HepG2 (cell line): ENCODE results near the gene MAP2K5. TPM values are rescaled to one million over a fixed set of nuclear protein-coding genes. Genes with fewer than 3 reads are reported as not detected.

Experiments
- ATAC-seq: fragments of 200-7000 bp; cut with Tn5 transposase; 3 replicates; pipeline ENCODE4 v1.9.1; 2020; ENCODE audit warnings: mild to moderate bottlenecking, moderate library complexity
- BruUV-seq: library from RNA; stranded (reverse); fragments of 400-500 nt; replicated peaks from 2 replicates; lab custom pipeline; 2021; lab: Mats Ljungman, UMichigan
- CTCF ChIA-PET: fragments of 300-600 bp; formaldehyde crosslinking; extraction: SDS; loops from one replicate; lab custom pipeline; 2021; ENCODE audit warnings: low total read pairs, inconsistent platforms, low intra/inter-chr PET ratio; lab: Yijun Ruan, JAX
- POLR2A ChIA-PET: fragments of 350-600 bp; sonication (Branson Sonifier 250); formaldehyde crosslinking; loops from one replicate; lab custom pipeline; 2020; ENCODE audit warnings: antibody characterized with exemption, inconsistent platforms; lab: Yijun Ruan, JAX
- DNase-seq: peaks from one replicate; pipeline ENCODE4 v3.0.0-alpha.2; 2015; ENCODE audit warnings: low spot score
- FAIRE-seq: peaks from 3 replicates; lab custom pipeline; 2011; peaks lifted over from hg19 to GRCh38; lab: Jason Lieb, UNC
- H2AFZ ChIP-seq: one replicate; pipeline ENCODE4 v1.6.1; 2011; ENCODE audit warnings: low read length, inconsistent platforms
- H3K27ac ChIP-seq: fragments of 300-600 bp; 3 replicates; pipeline ENCODE4 v1.8.0; 2011; ENCODE audit warnings: mixed run types, mild to moderate bottlenecking, mixed read lengths, low read length, inconsistent platforms; ENCODE audit not compliant: insufficient read depth; ENCODE audit errors: extremely low read length
- H3K27me3 ChIP-seq, 2 experiments: fragments of 200-600 bp in 1 of 2; 2 replicates in 1 of 2; 3 replicates in 1 of 2; pipeline versions ENCODE4 v1.6.0 to v1.8.0; 2011; ENCODE audit warnings: low read length in 2 of 2, mild to moderate bottlenecking in 2 of 2, moderate library complexity in 2 of 2, inconsistent platforms in 1 of 2; ENCODE audit not compliant: insufficient read depth in 2 of 2, control insufficient read depth in 1 of 2
- H3K36me3 ChIP-seq, 2 experiments: fragments of 200-600 bp in 1 of 2; replicated peaks in 1 of 2; 2 replicates in 1 of 2; 3 replicates in 1 of 2; pipeline versions ENCODE4 v1.5.1 to v1.8.0; 2011; ENCODE audit warnings: low read length in 2 of 2, inconsistent platforms in 1 of 2; ENCODE audit not compliant: insufficient read depth in 2 of 2, control insufficient read depth in 1 of 2
- H3K4me1 ChIP-seq: 2 replicates; pipeline ENCODE4 v1.5.1; 2012; ENCODE audit warnings: low read length, inconsistent platforms; ENCODE audit not compliant: insufficient read depth
- H3K4me2 ChIP-seq: 2 replicates; pipeline ENCODE4 v1.6.0; 2011; ENCODE audit warnings: low read depth, low read length, inconsistent platforms
- H3K4me3 ChIP-seq, 3 experiments: fragments of 200-600 bp in 1 of 3; sonication (generic), shearing (Covaris generic) in 1 of 3; replicated peaks in 1 of 3; 2 replicates each; pipeline ENCODE4 v1.5.1; 2011 to 2016; ENCODE audit warnings: low read length in 3 of 3, inconsistent platforms in 2 of 3, low read depth in 2 of 3, mild to moderate bottlenecking in 2 of 3, control low read depth in 1 of 3, mixed read lengths in 1 of 3; ENCODE audit not compliant: insufficient read depth in 1 of 3
- H3K79me2 ChIP-seq: one replicate; pipeline ENCODE4 v1.6.1; 2011; ENCODE audit warnings: low read length, inconsistent platforms; ENCODE audit not compliant: insufficient read depth
- H3K9ac ChIP-seq: 2 replicates; pipeline ENCODE4 v1.6.0; 2011; ENCODE audit warnings: mild to moderate bottlenecking, low read depth, low read length, inconsistent platforms; ENCODE audit not compliant: insufficient read depth
- H3K9me3 ChIP-seq: 2 replicates; pipeline ENCODE4 v1.5.1; 2012; ENCODE audit warnings: mild to moderate bottlenecking, low read length
- H4K20me1 ChIP-seq: 2 replicates; pipeline ENCODE4 v1.6.0; 2011; ENCODE audit warnings: inconsistent platforms, mild to moderate bottlenecking, low read length, moderate library complexity; ENCODE audit not compliant: insufficient read depth
- ATRX ChIP-seq: sonication (generic); formaldehyde crosslinking; IDR thresholded peaks from 2 replicates; pipeline ENCODE4 v1.4.0; 2020; ENCODE audit warnings: missing genetic modification reagents, borderline replicate concordance
- PCBP1 ChIP-seq: fragments of 200-400 bp; formaldehyde crosslinking; IDR thresholded peaks from 2 replicates; pipeline ENCODE4 v1.6.1; 2017; ENCODE audit warnings: mild to moderate bottlenecking, low read depth, low read length, borderline replicate concordance
- RARG ChIP-seq: sonication (generic); formaldehyde crosslinking; IDR thresholded peaks from 2 replicates; pipeline ENCODE4 v1.4.0; 2020; ENCODE audit warnings: low read depth, mild to moderate bottlenecking, missing genetic modification reagents
- ZNF350 ChIP-seq: sonication (generic); formaldehyde crosslinking; IDR thresholded peaks from 2 replicates; pipeline ENCODE4 v1.4.0; 2020; ENCODE audit warnings: mild to moderate bottlenecking, low read depth, missing genetic modification reagents, borderline replicate concordance
- ZNF781 ChIP-seq: sonication (generic); formaldehyde crosslinking; IDR thresholded peaks from 2 replicates; pipeline ENCODE4 v1.5.1; 2020; ENCODE audit warnings: borderline replicate concordance, mild to moderate bottlenecking, missing genetic modification reagents; ENCODE audit errors: not compliant biosample characterization
- WGBS: methylation state at CpG from one replicate; pipeline ENCODE4 v1.1.6; 2017; ENCODE audit warnings: low lambda C conversion rate; 5-methylcytosine and 5-hydroxymethylcytosine counted together
- in situ Hi-C: cut with HindIII; loops from 2 replicates; pipeline ENCODE4 v1.10.0; 2017; ENCODE audit warnings: low pct_unique_long_range_greater_than_20kb; ENCODE audit not compliant: extremely low pct_ligation_motif_present
- intact Hi-C: fragments of 100-400 bp; cut with micrococcal nuclease; formaldehyde crosslinking; loops from one replicate; pipeline ENCODE4 v1.10.0; 2022; ENCODE audit not compliant: unreplicated experiment
- polyA plus RNA-seq, 8 experiments: library from polyadenylated mRNA; depleted of rRNA in 3 of 8; stranded (reverse) in 7 of 8; unstranded in 1 of 8; fragments of >200 nt; fragmentation: Illumina TruSeq in 4 of 8; extraction: Trizol in 4 of 8; gene quantifications; 2 replicates each; pipeline versions ENCODE4 v1.2.1 to v1.2.3, GENCODE V29; 2011 to 2016; ENCODE audit warnings: low read depth in 4 of 8, missing spikeins in 1 of 8, mixed read lengths in 1 of 8; ENCODE audit not compliant: insufficient read depth in 1 of 8
- total RNA-seq, 5 experiments: library from RNA; depleted of rRNA; stranded (reverse); fragments of >200 nt; fragmentation: Illumina TruSeq; extraction: Trizol; gene quantifications; 2 replicates each; pipeline ENCODE4 v1.2.3, GENCODE V29; 2016; ENCODE audit warnings: low read depth in 1 of 5
- TF ChIP-seq, protein P1 (sequence below): IDR thresholded peaks from 2 replicates; pipeline ENCODE4 v1.6.1; 2016; ENCODE audit warnings: missing compliant biosample characterization, missing genetic modification reagents, borderline replicate concordance
- TF ChIP-seq, protein P2 (sequence below): sonication (generic); formaldehyde crosslinking; IDR thresholded peaks from 2 replicates; pipeline ENCODE4 v1.5.0; 2020; ENCODE audit warnings: mild to moderate bottlenecking, missing genetic modification reagents, moderate library complexity
- TF ChIP-seq, protein P3 (sequence below): sonication (generic); formaldehyde crosslinking; IDR thresholded peaks from 2 replicates; pipeline ENCODE4 v1.5.0; 2020; ENCODE audit warnings: missing genetic modification reagents

MAP2K5 gene
- total and polyA plus RNA-seq, 2 of the 13 experiments (the other 11 are each of a cell fraction or from before 2014, with no cell fraction given) = 4.0 to 4.3 TPM

DNA sequence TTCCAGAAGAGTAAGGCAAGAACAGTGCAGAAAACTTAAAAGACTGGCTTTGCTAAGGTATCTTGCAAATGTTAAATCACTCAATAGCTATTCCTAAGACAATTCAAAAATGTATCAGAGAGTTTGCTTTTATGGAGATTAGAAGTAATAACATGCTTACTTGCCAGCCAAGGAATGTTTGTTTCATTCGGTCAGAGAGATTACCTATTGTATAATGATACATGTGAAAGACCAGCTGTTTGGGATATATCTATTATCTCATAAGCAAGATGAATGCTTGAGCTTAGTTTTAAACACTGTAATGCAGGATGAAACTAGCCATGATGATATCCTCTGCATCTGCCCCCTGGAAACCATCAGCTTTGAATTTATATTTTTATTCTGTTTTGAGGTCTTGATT, 70.7 kb downstream of the MAP2K5 start:
- H3K79me2 ChIP-seq = no peaks in the 10 kb centered on the region
- CTCF ChIA-PET = no interaction called here
- no peaks in the 10 kb centered on the region for H3K27me3 ChIP-seq
- H3K4me3 ChIP-seq = no peak overlapping the region
- TF ChIP-seq ZNF350 (no peak), PCBP1 (no peak), ATRX (no peak), ZNF781 (no peak), RARG (CRISPR knock-in tag) (no peak)
- TF ChIP-seq, protein P1, sequence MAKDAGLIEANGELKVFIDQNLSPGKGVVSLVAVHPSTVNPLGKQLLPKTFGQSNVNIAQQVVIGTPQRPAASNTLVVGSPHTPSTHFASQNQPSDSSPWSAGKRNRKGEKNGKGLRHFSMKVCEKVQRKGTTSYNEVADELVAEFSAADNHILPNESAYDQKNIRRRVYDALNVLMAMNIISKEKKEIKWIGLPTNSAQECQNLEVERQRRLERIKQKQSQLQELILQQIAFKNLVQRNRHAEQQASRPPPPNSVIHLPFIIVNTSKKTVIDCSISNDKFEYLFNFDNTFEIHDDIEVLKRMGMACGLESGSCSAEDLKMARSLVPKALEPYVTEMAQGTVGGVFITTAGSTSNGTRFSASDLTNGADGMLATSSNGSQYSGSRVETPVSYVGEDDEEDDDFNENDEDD = no peak
- TF ChIP-seq, protein P2, sequence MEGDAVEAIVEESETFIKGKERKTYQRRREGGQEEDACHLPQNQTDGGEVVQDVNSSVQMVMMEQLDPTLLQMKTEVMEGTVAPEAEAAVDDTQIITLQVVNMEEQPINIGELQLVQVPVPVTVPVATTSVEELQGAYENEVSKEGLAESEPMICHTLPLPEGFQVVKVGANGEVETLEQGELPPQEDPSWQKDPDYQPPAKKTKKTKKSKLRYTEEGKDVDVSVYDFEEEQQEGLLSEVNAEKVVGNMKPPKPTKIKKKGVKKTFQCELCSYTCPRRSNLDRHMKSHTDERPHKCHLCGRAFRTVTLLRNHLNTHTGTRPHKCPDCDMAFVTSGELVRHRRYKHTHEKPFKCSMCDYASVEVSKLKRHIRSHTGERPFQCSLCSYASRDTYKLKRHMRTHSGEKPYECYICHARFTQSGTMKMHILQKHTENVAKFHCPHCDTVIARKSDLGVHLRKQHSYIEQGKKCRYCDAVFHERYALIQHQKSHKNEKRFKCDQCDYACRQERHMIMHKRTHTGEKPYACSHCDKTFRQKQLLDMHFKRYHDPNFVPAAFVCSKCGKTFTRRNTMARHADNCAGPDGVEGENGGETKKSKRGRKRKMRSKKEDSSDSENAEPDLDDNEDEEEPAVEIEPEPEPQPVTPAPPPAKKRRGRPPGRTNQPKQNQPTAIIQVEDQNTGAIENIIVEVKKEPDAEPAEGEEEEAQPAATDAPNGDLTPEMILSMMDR (CRISPR knock-in tag) = no peak
- TF ChIP-seq, protein P3, sequence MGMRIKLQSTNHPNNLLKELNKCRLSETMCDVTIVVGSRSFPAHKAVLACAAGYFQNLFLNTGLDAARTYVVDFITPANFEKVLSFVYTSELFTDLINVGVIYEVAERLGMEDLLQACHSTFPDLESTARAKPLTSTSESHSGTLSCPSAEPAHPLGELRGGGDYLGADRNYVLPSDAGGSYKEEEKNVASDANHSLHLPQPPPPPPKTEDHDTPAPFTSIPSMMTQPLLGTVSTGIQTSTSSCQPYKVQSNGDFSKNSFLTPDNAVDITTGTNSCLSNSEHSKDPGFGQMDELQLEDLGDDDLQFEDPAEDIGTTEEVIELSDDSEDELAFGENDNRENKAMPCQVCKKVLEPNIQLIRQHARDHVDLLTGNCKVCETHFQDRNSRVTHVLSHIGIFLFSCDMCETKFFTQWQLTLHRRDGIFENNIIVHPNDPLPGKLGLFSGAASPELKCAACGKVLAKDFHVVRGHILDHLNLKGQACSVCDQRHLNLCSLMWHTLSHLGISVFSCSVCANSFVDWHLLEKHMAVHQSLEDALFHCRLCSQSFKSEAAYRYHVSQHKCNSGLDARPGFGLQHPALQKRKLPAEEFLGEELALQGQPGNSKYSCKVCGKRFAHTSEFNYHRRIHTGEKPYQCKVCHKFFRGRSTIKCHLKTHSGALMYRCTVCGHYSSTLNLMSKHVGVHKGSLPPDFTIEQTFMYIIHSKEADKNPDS (CRISPR knock-in tag) = no peak
- TF ChIP-seq, all 625 proteins: peak for 0
- no TSS peak for BruUV-seq
- POLR2A ChIA-PET = interaction anchor here (1.1 to 1.8 kb wide), 2 partner anchors 92 to 93 kb away, joined by 3 to 7 read pairs; partner anchors contain the start of gene C15orf61
- H3K9ac ChIP-seq = no peak overlapping the region
- H3K36me3 ChIP-seq = no peaks in the 10 kb centered on the region
- no peaks in the 10 kb centered on the region for H3K9me3 ChIP-seq
- no peak overlapping the region for H3K27ac ChIP-seq
- 86% methylated on average over 1 of the region's 1 CpG for WGBS
- H3K4me2 ChIP-seq = no peak overlapping the region
- no peaks in the 10 kb centered on the region for H4K20me1 ChIP-seq
- FAIRE-seq (no peak), ATAC-seq (no peak), DNase-seq (no peak)
- intact Hi-C loops (no loop called here), in situ Hi-C loops (no loop called here)
- no peak overlapping the region for H2AFZ ChIP-seq
- H3K4me1 ChIP-seq = peaks cover 53% of the 10 kb centered on the region
